Measurements from ENCODE around the gene ACSBG1.

DNA sequence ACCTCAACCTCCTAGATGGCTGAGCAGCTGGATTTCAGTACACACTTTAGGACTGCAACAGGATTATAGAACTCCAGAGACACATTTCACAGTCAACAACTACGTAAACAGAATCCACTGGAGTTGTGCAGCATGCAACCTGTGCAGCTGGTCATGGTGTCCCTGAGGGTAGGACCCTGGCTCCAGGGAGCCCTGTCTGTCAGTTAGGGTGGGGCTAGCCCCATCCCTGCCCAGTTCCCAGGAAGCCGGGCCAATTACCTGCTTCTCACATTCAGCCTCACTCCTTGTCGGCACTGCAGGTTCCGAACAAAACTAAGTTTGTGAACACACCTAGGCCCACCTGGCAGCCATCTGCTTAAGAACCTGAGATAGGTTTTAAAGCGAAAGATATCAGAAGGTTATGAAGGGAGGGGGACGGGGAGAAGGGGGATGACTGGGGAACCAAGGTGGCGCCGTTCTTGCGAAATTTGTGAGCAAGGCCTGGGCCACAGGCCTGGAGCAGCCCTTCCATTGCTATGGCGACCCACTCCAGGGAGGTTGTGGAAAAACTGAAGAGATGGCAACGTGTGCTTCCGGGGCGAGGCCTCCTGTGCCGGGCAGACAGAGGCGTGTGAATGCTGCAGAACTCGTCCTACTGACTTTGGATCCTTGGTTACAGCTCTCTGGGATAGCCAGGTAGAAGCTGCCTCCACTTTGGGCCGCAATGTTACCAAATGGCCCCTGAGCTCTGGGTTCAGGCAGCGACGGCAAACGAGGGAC, 25.3 kb downstream of the ACSBG1 start:
- TF ChIP-seq, protein P1, sequence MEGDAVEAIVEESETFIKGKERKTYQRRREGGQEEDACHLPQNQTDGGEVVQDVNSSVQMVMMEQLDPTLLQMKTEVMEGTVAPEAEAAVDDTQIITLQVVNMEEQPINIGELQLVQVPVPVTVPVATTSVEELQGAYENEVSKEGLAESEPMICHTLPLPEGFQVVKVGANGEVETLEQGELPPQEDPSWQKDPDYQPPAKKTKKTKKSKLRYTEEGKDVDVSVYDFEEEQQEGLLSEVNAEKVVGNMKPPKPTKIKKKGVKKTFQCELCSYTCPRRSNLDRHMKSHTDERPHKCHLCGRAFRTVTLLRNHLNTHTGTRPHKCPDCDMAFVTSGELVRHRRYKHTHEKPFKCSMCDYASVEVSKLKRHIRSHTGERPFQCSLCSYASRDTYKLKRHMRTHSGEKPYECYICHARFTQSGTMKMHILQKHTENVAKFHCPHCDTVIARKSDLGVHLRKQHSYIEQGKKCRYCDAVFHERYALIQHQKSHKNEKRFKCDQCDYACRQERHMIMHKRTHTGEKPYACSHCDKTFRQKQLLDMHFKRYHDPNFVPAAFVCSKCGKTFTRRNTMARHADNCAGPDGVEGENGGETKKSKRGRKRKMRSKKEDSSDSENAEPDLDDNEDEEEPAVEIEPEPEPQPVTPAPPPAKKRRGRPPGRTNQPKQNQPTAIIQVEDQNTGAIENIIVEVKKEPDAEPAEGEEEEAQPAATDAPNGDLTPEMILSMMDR (IDR thresholded peaks at IDR 0.05), result no peak
- no peak for TF ChIP-seq POLR2A (IDR thresholded peaks at IDR 0.05)
- no peak for TF ChIP-seq EP300 (IDR thresholded peaks at IDR 0.05)

Measured in tibial nerve (tissue), 4 donors.